ENCODE data around the gene AACS. TPM values are rescaled to one million over a fixed set of nuclear protein-coding genes. Genes with fewer than 3 reads are reported as not detected.
"Not testable (repeated sequence)": the region's sequence is repeated elsewhere in the genome, so short reads cannot be mapped to it uniquely, and the experiment has no call there.

Gene AACS
- polyA plus RNA-seq, 12 donors: 17.2 to 45.2 (median 32.3) TPM; not detected in 1

DNA sequence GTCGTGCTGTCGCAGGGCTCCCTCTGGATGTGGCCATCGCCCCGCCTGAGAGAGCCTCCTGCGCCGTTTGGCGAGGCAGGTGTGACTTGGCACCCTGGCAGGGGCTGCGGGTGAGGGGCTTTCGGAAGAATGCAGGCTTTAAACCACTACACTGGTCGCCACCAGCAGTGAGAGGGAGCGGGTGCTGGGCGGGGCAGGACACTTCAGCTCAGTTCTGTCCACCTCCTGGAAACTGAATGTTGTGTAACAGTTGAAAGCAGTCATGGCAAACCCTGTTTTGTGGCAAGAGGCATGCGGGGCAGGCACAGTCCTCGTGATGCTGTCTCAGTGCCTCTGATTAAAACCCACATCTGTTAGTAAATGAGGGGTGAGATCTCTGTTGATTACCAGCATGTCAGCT lies 55.9 kb downstream of the AACS start:
- DNase-seq: no peak

DNA sequence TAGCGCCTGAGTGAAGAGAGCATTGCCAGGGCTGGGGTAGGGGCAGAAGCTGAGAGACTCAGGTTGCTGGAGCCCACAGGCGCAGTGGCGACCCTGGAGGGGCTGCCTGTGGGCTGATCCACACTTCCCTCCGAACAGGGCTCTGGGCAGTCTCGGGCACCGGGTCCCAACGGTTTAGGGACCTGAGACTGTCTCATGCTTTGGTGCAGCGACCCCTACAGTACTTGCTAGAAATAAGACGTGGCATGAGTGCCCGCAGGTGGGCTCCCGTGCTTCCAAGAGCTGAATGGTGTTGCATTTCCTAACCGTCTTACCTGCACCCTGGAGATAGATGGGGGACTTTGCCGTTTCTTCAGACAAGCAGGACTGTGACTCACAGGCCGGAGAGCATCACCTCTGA lies 57.4 kb downstream of the AACS start:
- no peak for DNase-seq

DNA sequence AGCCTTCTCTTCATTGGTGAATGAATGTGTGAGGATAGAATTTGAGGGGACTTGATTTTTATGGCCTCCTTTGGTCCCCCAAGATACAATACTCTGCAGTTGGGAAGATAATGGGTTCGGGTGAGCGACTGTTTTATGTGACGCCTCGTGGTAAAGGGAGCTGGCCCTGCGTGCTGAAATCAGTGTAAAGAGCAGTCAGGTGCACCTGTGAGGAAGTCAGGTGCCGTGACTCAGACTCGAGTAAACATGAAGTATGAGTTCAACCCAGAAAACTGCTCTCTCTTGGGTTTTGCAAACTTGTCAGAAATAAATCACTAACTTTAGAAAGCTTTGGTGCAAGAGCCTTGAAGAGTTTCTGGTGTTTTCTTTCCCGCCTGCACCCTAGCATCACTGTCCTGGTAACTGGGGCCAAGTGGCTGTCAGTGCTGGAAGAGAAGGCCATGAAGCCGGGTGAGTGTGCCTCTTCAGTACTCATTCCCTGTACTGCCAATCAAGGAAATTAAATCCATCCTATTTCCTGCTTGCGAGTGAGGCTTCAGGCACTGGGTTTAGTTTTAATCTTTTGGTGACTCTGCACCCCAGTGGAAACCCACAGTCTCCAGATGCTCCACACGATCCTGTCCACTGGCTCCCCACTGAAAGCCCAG lies 59.2 kb downstream of the AACS start:
- DNase-seq: no peak

DNA sequence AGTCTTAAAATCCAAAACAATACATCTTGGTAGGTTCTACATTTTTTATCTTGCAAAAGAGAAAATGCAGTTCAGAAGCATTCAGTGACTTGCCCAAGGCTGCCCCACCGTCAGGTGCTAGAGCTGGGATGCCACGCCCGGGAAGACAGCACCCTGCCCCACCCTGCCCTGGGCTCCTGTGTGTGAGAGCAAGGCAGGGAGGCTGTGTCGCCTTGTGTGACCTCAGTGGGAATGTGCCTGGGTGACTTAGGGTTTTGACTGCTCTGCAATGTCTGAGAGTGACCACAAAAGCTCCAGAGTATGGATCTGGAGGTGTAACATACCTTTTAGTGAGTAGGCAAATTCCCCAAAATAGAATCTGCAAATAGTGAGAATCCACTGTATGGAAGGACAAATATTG lies 60.0 kb downstream of the AACS start:
- DNase-seq: no peak

DNA sequence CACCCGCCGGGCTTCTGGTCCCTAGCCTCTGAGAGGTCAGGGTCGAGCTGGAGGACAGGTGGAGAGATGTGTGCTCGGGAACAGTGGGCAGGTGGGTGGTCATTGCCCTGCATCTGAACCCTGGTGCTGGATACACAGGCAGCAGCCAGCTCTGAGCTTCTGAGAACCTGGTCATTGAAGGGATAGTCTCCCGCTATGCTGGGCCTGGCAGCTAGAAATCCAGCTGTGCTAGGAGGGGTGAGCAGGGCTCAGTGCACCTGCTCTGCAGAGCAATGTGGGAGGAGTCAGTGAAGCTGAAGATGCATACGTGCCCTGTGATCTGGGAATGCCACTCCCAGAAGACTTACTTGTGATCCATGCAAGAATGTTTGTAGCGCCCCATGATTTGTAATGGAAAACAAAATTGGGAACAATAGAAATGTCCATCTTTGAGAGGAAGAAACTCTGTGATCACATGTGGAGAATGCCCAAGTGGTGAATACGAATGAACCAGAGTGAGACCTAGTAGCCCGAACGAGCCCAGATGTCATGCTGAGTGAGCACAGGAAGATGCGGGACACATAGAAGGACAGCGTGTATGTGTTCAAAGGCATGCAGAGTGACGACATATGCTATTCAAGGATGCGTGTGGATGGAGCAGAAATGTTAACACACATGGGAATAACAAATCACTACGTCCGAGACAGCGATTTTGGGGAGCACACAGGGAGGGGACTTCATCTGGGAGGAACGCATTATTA lies 63.4 kb downstream of the AACS start:
- DNase-seq: no peak

DNA sequence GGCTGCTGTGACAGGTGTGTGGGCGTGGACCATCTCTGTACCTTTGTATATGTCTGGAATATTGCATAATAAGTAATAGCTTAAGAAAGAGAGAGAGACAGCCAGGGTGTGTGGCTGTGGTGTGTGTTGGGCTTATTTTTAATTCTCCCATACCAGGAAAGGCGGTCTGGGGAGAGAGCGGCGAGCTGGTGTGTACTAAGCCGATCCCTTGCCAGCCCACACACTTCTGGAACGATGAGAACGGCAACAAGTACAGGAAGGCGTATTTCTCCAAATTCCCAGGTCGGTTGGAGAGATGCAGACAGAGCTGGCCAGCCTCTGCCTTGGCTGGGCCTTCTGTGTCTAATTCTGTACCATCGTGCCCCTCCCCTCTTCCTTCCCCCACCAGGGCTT lies 63.9 kb downstream of the AACS start:
- peak; percentile 8 for DNase-seq

DNA sequence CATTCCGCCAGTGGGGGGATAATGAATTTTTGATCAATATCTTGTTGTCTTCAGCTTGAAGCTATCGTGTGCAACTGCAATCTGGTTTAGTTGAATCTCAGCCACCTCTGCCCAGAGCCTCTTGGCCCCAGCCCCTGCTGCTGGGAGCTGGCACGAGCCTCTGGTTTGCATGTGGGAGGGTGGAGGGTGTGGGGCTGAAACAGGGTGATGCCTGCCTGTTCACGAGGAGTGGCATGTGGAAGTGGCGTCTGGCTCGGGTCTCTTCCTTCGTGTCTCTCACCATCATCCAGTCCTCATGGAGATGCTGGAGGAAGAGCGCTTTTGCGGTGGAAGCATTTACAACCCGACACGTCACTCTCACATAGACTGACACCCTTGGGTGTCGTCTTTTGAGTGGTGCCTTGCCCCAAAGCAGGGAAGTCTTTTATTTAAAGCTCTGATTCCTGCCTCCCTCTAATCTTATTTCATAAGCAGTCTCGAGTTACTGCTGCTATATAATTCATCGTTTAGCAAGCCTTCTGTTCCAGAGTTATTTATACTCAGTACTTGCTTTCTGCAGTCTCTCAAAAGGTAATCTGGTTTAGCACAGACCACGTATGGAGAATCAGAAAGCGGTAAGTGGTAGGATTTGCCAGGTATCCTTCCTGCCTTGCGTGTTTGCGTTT lies 64.5 kb downstream of the AACS start:
- DNase-seq: no peak

DNA sequence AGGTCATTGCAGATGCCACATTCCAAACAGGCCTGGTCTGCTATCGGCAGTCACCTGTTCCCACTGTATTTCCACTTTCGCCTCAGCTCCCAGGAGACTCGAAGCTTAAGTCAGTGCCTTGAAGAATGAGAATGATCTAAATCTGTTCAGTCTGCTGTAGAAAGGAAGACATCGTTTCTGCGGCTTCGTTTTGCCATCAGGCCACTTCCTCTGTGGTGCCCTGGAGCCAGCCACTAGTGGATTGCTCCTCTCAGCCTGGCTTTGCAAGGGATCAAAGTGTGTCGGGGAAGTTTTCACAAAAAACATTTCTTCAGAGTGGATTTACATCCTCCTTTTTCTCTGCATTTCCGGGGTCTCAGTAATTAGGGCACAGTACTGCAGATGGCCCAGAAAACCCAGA lies 66.7 kb downstream of the AACS start:
- DNase-seq: no peak

DNA sequence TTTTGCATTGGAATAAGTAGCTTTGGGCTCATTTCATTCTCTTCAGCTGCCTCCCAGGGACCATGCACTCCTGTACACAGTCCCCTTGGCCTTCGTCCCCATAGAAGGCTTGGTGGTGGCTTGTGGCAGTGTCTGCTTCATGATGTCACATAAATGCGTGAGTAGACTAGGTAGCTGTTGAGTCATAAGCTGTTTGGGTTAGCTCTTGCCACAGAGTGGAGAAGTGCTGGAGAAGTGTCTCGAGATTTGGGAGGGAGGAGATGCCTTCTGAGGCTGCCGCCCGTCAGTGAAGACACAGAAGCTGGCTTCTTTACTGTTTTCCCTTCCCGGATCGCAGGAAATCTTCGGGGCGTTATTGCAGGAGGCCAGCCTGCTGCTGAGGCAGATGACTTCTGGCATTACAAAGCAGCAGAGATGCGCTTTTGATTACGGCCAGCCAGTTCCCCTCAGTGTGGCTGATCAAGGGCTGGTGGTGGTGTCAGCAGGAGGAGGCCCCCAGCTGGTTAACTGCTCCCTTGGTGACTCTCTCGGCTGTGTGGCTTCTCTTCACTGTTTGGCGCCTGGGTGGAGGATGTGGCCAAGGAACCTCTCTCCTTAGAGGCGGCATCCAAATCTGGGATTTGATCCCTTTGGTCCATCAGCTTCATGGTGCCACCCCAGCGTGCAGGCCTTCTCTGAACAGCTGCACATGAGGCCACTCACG lies 67.6 kb downstream of the AACS start:
- DNase-seq: no peak

DNA sequence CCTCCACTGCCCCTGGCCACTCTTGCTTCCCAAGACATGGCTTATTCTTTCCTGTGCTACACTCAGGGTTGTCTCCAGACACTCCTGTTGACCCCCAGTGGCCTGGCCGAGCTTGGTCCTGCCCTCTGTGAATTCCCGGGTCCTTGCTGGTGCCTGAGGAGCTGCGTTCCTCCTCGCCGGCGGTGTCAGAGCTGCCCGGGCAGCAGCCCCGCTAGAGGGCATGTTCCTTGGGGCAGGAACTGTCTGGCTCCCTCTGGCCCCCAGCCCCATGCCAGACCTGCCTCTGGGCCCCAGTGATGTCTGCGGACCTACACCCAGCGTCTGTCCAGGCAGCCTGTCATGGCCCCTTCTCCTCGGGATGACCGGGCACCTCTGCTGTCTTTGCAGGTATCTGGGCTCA lies 68.4 kb downstream of the AACS start:
- no peak for DNase-seq

DNA sequence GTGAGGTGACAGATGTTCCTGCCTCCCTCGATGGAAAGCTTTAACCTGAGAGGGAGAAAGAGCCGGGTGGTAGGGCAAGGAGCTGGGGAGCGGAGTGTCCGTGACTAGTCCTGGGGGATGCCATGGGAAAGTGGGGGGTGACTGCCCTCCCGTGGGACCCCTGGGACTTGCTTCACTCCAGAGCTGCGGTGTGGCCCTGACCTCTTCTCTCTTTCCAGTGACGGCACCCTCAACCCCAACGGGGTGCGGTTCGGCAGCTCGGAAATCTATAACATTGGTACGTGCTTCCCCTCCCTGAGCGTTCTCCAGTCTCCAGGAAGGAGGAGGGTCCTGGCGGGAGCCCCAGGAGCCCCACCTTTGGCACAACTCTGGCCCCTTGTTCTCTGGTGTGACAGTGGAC lies 69.3 kb downstream of the AACS start:
- DNase-seq: no peak

DNA sequence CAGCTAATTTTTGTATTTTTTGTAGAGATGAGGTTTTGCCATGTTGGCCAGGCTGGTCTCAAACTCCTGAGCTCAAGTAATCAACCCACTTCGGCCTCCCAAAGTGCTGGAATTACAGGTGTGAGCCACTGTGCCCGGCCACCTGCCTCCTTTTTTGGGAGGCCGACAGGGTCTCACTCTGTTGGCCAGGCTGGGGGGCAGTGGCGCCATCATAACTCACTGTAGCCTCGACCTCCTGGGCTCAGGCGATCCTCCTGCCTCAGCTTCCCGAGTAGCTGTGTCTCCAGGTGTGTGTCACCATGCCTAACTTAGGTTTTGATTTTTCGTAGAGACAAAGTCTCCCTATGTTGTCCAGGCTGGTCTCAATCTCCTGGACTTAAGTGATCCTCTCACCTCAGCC lies 70.7 kb downstream of the AACS start:
- DNase-seq: no peak

DNA sequence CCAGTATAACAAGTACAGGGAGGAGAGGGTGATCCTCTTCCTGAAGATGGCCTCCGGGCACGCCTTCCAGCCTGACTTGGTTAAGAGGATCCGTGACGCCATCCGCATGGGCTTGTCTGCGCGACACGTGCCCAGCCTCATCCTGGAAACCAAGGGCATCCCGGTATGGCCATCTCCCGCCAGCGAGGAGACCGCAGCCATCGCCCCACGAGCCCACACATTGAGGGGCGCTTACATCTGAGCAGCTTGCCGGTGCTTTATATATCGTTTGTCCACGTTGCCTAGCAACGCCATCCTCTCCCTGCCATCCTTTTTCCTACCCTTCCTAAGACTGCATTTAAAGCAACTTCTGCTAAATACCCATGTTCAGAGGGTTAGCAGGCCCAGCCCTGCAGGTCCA lies 71.5 kb downstream of the AACS start:
- no peak for DNase-seq

DNA sequence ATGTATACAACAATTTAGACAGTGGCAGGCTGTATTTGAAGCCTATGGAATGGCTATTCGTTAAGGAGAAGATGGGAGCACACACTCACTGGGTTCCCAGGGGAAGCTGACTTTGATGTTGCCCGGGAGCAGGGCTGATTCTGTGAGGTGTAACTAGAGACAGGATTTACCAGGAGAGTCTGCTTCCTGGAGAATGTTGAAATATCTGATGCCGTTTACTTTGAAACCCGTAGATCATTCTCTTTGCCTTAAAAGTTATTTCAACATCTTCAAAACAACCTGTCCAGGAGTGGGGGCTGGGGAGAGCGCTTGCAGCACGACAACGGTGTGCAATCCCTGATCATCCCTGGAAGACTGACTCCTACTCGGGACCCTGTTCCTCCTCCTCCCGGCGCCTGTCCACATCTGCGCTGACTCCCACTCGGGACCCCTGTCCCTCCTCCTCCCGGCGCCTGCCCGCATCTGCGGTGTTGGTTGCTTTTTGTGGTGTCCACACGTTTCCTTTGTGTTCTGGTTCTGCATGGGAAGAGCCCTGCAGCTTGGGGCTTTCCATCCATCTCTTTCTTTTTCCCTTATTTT lies 72.6 kb downstream of the AACS start:
- DNase-seq: no peak

DNA sequence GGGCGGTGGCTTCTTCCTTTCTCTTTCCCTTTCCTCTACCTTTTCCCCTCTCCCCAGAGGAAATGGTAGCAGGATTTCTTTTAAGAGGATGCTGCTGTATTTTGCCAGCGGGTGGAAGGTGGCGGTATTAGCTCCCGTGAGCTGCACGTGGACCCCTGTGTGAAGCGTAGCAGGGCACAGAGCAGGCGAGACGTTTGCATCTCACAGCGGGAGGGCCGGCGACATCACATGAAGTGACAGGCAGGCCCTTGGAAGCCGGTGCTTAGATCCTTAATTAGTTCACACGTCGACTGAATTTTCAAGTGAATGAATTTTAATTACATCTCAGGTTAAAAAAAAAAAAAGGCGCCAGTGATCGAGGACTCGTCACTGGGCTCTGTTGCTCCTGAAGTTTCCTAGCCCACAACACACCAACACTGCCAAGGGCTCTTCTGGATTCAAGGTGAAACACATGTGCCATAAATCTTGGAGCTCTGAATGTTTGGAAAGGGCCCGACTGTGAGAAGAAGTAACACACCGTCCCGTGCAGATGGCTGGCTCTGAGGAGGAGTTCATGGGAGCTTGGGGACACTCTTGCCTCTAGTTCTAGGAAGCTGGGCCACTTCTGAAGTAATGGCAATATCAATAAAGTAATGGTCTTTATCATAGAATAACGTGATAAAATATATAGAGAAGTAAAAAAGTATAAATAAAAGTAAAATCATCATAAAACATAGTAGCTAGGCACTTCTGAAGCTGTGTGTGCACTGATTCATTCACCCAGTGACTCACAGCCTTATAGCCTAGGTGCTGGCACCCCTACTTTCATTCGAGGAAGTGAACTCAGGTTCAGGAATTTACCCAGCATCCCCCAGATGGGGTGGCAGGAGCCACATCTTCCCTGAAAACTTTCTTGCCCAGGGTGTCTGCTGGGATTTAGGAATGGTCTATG lies 75.3 kb downstream of the AACS start:
- DNase-seq: no peak

DNA sequence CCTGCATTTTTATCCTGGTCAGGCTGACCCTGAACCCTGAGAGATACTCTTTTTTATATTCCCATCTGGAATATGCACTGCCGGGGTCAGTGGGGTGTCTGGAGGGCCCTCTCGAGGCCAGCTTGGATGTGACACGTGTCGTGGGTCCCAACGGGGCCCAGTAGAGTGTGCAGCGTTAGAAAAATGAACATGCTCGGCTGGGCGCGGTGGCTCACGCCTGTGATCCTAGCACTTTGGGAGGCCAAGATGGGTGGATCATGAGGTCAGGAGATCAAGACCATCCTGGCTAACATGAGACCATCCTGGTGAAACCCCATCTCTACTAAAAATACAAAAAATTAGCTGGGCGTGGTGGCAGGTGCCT lies 76.0 kb downstream of the AACS start:
- not testable (repeated sequence) for DNase-seq

DNA sequence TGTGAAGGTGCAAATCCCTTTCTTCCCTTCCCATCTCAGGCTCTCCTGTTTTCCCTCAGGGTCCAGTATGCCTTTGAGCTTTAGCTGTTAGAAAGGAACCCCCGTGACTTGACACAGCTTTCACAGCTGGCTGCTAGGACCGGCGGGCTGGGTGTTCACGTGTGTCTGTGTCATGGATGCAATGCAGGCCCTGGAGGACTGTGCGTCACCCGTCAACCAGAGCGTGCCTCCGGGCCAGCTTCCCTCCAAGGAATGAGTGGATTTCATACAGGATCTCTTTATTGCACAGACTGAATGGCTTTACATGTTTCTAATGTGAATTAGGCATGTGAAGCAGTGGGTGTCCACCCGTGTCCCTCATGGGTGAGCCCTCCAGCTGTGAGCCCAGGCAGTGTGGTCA lies 77.4 kb downstream of the AACS start:
- no peak for DNase-seq

DNA sequence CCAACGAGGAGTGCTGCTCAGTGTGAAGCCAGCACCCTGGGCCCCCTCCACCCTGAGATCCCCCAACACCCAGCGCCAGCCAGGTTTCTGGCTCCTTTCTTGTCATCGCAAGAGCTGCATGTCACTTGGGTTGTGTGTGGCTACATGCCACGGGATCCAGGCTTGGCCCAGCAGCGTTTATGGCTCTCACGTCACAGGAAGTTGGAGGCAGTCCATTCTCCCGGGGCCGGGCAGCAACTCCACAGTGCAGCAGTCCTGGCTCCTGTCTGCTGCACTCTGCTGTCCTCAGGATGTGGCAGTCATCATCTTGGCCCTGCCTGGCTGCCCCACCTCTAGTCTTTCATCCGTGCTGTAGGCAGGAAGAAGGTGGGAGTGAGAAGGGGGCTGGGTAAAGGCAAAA lies 78.3 kb downstream of the AACS start:
- DNase-seq: peak; percentile 7

DNA sequence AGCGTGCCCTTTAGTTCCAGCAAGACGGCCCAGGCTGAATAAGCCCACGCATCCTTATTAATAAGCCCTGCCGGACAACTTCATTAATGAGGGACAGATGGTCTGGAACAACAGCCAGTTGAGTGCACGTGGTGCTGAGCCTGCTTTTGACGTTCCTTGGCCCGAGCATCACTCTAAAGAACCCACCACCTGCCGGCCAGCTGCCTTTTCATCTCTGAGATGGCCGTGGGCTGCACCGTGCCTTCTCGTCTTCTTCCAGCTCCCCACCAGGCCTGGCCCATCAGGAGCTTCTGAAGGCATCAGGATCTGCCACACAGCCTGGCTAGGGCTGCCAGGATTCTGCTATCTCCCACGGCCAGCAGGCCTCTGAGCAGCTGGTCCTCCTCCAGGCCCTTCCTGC lies 80.0 kb downstream of the AACS start:
- DNase-seq: peak; percentile 15

DNA sequence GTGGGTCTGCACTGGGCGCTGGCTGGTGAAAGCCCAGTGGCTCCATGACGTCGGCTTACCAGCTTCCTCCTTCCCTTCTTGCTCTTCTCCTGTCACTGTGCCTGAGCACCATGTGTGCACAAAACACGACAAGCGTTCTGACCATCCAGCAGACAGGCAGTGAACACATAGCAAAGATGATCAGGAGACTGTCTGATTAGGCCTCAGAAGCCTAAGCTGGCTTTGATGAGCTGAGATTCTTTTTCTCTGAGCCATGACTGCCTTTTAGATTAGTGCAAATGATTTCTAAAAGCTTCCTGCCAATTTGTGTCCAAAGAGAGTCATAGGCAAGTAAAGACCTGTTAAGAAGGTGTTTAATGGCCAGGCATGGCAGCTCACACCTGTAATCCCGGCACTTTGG lies 83.1 kb downstream of the AACS start:
- no peak for DNase-seq
